Stimulated activated CD8-positive, alpha-beta memory T cell treated with anti-CD3 and anti-CD28 coated beads, Interleukin-12 subunit alpha, Interleukin-12 subunit beta, amount 100 ng/mL, for 4 hours (primary cell): ENCODE data around the gene REXO5.
"Not testable (repeated sequence)": the region's sequence is repeated elsewhere in the genome, so short reads cannot be mapped to it uniquely, and the experiment has no call there.

ENCODE experiments used
- DNase-seq: peaks from one replicate; pipeline ENCODE4 v3.0.0-alpha.2; 2020; ENCODE audit warnings: low read depth

The REXO5 gene

DNA sequence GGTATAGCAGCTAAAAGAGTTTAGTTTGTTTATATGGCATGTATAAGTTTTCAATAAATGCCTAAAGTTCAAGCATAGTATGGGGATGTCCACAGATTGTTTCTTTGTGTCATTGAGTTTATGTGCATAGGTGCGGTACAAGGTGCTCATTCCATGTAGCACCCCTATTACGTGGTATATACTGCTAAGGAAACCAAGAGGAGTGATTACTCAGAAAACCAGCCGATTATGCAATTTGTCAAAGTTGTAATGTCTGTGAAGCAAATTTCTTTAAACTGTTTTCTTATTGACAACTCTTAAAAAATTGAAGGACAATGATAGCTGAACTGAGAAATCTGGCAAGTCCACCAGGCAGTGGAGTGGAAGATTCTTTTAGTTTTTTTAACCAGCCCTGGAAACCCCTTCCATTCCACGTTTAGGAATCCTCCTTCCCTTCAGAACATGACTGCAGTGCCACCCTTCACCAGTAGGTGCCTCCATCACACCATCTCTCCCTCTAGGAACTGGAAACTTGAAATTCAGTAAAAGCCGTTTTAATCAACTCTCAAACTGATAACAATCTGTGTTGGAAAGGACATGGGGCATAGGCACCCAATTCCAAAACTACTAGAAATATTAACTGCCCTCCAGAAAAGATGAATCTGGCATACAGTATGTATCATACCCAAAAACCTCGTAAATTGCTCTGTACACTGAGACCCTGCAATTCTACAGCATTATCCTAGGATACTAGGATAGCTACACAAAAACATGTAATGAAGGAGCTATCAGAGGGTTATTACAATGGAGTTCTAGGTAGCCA lies 43.5 kb downstream of the REXO5 start:
- DNase-seq = peak; percentile 28

DNA sequence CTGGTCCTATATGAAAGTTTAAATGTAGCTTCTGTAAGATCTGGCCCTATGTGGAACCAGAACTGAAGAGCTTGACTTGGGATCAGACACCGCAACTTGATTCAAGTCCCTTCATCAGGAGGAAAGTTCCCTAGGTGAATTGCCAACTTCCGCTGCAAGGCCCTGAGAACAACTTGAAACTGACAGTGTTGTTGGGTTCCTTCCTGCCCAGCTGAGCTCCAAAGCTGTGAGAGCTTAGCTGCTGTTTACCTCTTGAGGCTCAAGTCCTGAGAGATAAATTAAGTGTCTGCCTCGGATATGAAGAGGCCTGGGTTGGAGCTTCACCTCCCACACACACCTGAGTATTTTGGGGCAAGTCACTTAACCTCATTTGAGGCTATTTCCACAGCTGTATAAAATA lies 44.7 kb downstream of the REXO5 start:
- no peak for DNase-seq

- DNase-seq = no peak
These were observed 45.3 kb downstream of the REXO5 start for GRCh38 chr16:20851601-20852000.

GRCh38 chr16:20853143-20853542 lies 46.8 kb downstream of the REXO5 start:
- DNase-seq = no peak

DNA sequence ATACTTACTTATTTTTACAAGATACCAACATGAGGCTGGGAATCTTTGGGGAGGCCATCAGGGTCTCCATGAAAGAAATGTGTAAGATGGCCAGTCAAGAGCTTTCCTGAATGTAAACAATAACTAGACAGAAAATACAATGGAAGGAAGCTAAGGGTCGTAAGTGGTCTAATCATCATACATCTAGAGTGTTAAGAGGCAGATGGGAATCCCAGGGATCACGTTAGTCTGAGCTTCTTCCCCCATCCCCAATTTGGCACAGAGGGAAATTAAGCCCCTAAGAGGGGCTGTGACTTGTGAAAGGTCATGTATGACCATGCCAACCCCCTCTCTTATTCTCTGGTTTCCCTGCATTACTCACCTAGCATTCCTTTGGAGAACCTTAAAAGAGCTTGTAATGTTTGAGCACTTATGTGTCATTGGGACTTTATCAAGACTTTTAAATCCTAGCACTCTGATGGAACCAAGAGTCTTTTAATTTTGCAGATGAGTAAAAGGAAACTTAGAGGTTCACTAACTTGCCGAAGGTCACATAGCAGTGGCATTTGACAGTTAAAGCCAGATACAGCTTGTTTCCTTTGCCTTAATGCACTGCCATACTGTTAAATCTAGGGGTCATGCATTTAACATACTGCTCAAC lies 47.8 kb downstream of the REXO5 start:
- no peak for DNase-seq

- DNase-seq = no peak
These were observed 48.6 kb downstream of the REXO5 start for GRCh38 chr16:20854963-20855362.

DNA sequence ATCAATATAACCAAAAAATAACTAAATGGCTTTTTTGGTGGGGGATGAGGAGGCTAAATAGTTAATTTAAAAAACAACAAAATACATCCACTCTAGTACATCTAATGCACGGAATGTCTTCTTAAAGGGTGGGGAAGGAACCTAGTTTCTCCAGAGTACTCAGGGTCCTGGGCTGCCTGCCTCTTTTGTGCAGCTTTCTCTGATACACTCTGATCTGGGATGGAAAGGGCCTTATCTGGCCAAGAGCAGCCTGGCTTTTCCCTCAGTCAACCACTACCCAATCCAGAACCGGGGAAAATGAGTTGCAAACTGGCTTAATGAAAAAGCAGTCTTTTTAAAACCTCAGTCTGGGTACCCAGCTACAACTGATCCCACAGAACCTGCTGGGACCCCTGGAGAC lies 51.0 kb downstream of the REXO5 start:
- DNase-seq = no peak

DNA sequence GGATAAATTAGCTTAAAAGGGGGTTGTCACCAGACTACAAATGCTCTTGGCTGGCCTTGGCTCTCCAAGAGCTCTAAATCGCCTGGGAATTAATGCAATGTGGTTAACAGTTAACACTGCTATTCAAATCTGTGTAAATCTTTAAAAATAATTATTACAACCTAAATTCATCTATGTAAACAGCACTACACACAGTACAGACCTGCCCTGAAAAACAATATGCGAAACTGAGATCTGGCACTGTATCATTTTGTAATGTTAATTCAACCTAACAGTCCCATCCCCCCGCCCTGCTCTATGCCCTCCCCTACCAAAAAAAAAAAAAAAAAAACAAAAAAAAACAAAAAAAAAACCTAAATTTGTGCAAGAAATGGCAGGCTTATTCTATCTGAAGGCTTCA lies 52.9 kb downstream of the REXO5 start:
- DNase-seq = no peak

DNA sequence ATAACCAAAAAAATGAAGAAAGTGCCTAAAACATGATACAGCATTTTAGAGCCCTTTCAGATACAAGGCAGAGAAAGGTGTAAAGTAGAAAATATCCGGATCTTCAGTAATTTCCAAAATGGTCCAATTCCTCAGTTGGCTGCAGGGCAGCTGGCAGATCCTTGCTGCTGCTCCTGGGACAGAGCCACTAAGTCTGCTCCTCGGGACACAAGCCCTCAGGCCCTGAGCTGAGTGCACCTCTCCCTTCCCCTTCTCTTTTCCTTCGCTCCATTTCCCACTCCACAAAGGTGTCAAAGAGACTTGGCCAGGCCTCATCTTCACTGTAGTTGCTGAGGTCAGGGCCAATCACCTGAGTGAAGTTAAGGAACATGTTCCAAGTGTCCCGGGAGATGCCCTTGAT lies 53.4 kb downstream of the REXO5 start:
- no peak for DNase-seq

DNA sequence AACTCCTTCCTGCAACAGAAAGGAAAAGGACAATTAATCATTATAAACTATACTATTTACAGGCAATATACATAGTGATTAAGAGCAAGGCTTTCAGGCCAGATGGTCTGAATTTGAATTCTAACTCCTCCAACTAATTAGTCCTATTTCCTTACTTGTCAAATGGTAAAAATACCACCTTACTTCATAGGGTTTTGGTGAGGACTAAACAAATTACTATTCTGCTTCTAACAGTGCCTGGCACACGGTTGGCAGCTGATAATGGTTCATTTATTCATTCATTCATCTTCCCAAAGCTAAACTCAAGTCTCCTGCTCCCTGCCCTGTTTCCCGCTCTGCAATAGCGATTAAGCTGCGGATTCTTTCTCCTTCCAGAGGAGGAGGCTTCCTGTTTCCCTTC lies 54.0 kb downstream of the REXO5 start:
- no peak for DNase-seq

- not testable (repeated sequence) for DNase-seq
These were observed 54.7 kb downstream of the REXO5 start for GRCh38 chr16:20860995-20861394.

DNA sequence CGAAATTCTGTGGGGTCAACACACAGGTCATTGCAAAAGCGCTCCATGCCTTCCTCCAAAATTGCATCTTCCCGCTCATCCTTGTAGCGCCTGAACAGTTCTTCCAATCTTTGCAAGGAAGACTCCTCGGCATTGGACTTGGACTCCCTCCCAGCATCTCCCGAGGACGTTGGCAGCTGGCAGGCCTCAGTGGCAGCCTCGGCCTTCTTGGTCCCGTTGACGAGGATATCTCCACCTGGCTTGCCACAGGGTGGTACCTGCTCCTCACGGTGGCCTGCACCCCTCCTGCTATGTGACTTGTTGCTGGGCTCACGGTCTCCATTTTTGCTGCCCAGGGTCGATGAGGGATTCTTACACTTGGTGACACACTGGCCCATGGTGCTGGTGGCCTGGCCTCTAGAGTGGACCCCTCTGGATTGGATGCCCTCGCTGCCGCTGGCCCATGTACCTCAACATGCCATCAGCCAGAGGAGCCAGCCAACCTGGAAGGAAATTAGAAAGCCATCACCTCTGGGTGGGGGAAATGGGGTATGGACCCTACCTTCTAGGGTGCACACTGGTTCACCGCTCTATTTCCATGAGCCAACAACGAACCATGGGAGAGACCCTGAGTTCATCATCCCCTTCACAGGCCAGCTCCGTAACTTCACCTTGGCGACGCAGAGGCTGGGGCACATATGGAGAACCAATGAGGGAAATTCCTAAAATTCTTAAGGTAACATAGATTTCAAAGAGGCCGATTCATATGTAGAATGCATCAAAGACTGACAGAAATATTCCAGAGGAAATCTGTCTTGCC lies 56.0 kb downstream of the REXO5 start:
- DNase-seq = no peak

GRCh38 chr16:20864376-20864775 lies 58.0 kb downstream of the REXO5 start:
- DNase-seq = not testable (repeated sequence)

DNA sequence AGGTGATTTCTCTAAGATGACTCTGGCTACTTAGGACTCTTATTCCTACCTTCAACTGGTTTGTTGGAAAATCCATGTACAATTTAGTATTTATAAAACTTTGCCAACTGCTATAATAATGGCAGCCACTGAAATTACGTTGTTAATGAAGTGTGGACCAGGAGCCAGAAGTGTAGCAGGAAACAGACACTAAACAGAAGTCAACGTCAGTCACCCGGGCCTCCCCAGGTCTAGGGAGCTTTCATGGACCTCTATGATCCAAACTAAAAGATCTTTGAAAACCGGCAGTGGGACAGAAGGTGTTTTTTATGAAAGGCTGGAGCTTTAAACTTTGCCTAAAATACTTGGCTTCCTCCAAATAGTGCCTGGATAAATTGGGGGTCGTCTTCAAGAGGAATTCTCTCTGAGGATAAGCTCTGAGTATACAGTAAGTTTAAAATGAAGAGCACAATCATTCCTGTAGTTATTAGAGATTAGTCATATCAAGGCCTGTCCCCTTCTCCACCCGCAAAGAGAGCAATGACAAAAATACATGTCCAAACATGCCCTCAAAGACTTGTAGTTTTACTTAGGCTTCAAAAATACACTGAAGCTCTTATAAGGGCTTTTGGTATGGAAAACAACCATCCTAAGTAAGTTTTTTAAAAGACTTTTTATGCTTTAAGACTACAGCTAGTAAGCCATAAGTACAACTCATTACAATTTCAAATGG lies 59.2 kb downstream of the REXO5 start:
- DNase-seq = no peak

DNA sequence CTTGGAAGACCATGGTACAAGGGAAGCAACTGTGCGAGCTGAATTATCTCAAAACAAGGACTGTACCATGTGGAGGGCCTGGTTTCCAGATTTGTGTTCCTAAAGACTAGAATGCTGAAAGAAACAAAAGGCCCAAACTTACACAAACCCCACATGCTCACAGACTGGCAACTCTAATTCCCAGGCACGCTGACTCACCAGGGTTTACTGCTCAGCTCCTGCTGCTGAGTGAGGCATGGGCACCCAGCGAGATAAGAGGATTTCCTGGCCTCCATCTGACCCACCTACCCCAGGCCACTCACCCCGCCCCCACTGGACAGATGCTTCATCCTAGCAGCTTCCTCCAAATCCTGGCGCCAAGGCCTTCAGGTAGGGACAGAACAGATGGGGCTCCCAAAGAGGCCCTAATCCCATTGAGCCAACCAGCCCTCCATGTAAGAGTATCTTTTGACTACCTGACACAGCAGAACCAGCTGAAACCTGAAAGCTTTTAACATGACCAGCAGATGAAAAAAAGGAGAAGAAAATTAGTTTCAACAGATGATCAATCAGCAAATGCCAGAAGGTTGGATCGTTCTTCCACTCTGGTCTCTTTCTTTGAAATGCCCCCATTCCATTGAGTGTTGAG lies 59.9 kb downstream of the REXO5 start:
- DNase-seq = no peak

- DNase-seq = no peak
These were observed 60.5 kb downstream of the REXO5 start for GRCh38 chr16:20866801-20867200.

DNA sequence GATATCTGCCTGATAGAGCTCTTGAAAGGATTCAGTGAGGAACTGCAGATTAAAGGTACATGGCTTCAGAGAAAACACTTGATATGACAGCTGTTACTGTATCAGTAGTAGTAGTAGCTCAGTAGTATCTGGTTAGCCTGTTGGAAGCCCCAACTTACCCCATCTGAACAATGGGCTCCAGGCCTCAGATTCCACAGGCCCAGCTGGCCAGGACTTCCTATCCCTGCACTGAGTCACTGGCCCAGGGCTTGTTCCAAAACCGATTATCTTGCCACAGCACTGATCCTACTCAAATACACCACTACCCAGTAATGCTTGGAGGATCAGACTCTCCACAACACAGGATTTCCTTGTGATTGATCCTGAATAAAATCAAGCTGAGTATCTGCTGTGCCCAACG lies 61.3 kb downstream of the REXO5 start:
- no peak for DNase-seq

GRCh38 chr16:20868890-20869289 lies 62.6 kb downstream of the REXO5 start:
- DNase-seq = no peak

GRCh38 chr16:20870122-20870820 lies 63.9 kb downstream of the REXO5 start:
- no peak for DNase-seq

- DNase-seq = no peak
These were observed 64.9 kb downstream of the REXO5 start for GRCh38 chr16:20871258-20871657.
